ENCODE measurements around the gene GOLGB1.

- TF ChIP-seq CTCF (IDR thresholded peaks at IDR 0.05; ENCODE audit: low read depth, low read length, poor library complexity, severe bottlenecking) (no peak), EZH2phosphoT487 (IDR thresholded peaks at IDR 0.05; ENCODE audit: borderline replicate concordance, low read length) (no peak)
Measured at GRCh38 chr3:121665488-121665887, 84.1 kb downstream of the GOLGB1 start.
